ENCODE measurements around the gene PLA2G3. TPM values are rescaled to one million over a fixed set of nuclear protein-coding genes. Genes with fewer than 3 reads are reported as not detected.

PLA2G3 gene
- total and polyA plus RNA-seq, 5 donors from 2014 or later = not detected

DNA sequence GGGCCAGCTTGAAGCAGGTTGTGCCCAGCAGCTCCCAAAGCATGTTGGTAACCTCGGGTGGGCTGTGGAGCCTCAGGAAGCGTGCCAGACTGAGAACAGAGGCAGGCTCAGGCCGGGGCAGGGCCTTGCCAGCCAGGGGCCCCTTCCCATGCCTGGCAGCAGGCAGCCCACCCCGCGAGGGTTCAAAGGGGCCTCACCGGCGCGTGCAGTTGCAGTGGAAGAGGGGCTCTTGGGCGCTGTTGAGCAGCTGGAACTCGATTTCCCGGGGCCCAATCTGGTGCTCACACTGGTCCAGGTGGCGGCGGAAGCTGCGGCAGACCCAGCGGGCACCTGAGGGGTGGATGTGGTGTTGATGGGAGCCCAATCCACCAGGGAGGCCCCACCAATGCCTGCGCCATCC lies 3.6 kb downstream of the PLA2G3 start:
- Histone ChIP-seq H3K36me3 (ENCODE audit: control insufficient read depth, insufficient read depth, low read length) (no peaks in the 10 kb centered on the region), H3K27ac (ENCODE audit: insufficient read depth, low read length, poor library complexity, severe bottlenecking) (no peak overlapping the region), H3K4me3 (ENCODE audit: low read depth, low read length) (no peak overlapping the region), H3K9me3 (ENCODE audit: control insufficient read depth in 2 of 2, low read length in 2 of 2) (no peaks in the 10 kb centered on the region), H3K4me1 (ENCODE audit: control insufficient read depth, insufficient read depth, low read length, poor library complexity, severe bottlenecking) (no peaks in the 10 kb centered on the region), H3K27me3 (ENCODE audit: control insufficient read depth, insufficient read depth, low read length) (no peaks in the 10 kb centered on the region)
- H3K9me3 Mint-ChIP-seq = no peaks in the 10 kb centered on the region
- DNase-seq (no peak), ATAC-seq (ENCODE audit: low read depth in 2 of 2) (no peak)
- no peak overlapping the region for H3K27ac Mint-ChIP-seq
- H3K36me3 Mint-ChIP-seq = no peaks in the 10 kb centered on the region
- no peak overlapping the region for H3K4me3 Mint-ChIP-seq
- H3K4me1 Mint-ChIP-seq = no peaks in the 10 kb centered on the region
- no peaks in the 10 kb centered on the region for H3K27me3 Mint-ChIP-seq

DNA sequence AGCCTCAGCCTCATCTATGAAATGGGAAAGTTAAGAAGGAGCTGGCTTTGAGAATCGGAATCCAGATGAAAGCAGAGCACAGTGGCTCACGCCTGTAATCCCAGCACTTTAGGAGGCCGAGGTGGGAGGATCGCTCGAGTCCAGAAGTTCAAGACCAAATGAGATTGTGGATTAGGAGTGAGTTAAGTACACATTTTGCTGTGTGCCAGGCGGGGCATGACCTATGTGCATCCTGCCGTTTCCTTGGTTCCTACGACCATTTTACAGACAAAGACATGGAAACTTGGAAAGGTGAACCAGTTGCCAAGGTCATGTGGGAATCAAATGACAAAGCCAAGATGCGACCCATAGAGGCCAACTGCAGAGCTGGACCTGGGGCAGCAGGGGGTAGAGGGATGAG lies 4.2 kb downstream of the PLA2G3 start:
- no peaks in the 10 kb centered on the region for H3K27me3 Mint-ChIP-seq
- ATAC-seq (ENCODE audit: low read depth in 2 of 2) = no peak
- DNase-seq = no peak
- Histone ChIP-seq H3K9me3 (ENCODE audit: control insufficient read depth in 2 of 2, low read length in 2 of 2) (no peaks in the 10 kb centered on the region), H3K27ac (ENCODE audit: insufficient read depth, low read length, poor library complexity, severe bottlenecking) (no peak overlapping the region), H3K4me3 (ENCODE audit: low read depth, low read length) (no peak overlapping the region), H3K4me1 (ENCODE audit: control insufficient read depth, insufficient read depth, low read length, poor library complexity, severe bottlenecking) (no peaks in the 10 kb centered on the region), H3K27me3 (ENCODE audit: control insufficient read depth, insufficient read depth, low read length) (no peaks in the 10 kb centered on the region), H3K36me3 (ENCODE audit: control insufficient read depth, insufficient read depth, low read length) (no peaks in the 10 kb centered on the region)
- H3K36me3 Mint-ChIP-seq = no peaks in the 10 kb centered on the region
- H3K4me1 Mint-ChIP-seq = no peaks in the 10 kb centered on the region
- H3K9me3 Mint-ChIP-seq = no peaks in the 10 kb centered on the region
- no peak overlapping the region for H3K4me3 Mint-ChIP-seq
- peak overlapping the region in 1 of 3 donors; percentile 26 for H3K27ac Mint-ChIP-seq

DNA sequence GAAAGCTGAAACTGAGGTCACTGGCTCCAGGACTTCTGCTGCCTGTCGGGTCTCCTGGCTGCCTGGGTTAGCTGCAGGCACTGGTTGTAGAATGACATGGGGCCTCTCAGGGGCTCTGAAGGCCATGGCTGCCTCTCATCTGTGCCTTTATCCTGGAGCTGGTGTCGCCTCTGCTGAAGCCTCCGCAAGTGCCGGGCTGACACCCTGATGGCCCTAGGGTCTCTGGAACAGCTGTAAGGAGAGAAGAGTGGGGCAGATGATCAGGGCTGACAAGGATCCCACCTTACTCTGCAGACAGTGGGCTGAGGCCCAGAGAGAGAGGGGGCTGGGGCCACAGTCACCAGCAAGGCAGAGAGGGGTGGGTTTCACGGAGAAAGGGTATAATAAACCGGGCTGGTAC lies 4.6 kb downstream of the PLA2G3 start:
- no peak overlapping the region for H3K27ac ChIP-seq (ENCODE audit: insufficient read depth, low read length, poor library complexity, severe bottlenecking)
- no peaks in the 10 kb centered on the region for H3K4me1 Mint-ChIP-seq
- no peaks in the 10 kb centered on the region for H3K27me3 ChIP-seq (ENCODE audit: control insufficient read depth, insufficient read depth, low read length)
- H3K4me3 ChIP-seq (ENCODE audit: low read depth, low read length) = no peak overlapping the region
- H3K4me1 ChIP-seq (ENCODE audit: control insufficient read depth, insufficient read depth, low read length, poor library complexity, severe bottlenecking) = no peaks in the 10 kb centered on the region
- H3K4me3 Mint-ChIP-seq = no peak overlapping the region
- peak overlapping the region in 1 of 3 donors; percentile 26 for H3K27ac Mint-ChIP-seq
- no peaks in the 10 kb centered on the region for H3K27me3 Mint-ChIP-seq
- H3K9me3 Mint-ChIP-seq = no peaks in the 10 kb centered on the region
- no peaks in the 10 kb centered on the region for H3K36me3 Mint-ChIP-seq
- no peaks in the 10 kb centered on the region for H3K36me3 ChIP-seq (ENCODE audit: control insufficient read depth, insufficient read depth, low read length)
- H3K9me3 ChIP-seq (ENCODE audit: control insufficient read depth in 2 of 2, low read length in 2 of 2) = no peaks in the 10 kb centered on the region
- ATAC-seq (ENCODE audit: low read depth in 2 of 2) (no peak), DNase-seq (no peak)

DNA sequence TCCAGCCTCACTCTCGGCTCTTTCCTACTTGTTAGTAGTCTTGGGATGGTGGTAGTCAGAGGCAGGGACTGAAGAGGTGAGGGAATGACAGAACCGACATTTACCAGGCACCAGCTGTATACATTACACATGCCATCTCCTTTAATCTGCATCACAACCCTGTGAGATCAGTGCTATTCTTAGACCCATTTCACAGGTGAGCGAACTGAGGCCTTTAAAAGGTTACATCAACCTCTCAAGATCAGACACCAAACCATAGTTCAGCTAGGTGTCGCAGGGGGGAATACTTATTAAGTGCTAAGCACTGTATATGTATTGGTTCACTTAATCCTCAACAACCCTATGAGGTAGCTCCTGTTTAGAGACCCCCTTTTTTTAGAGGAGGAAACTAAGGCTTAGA lies 5.6 kb downstream of the PLA2G3 start:
- H3K4me1 ChIP-seq (ENCODE audit: control insufficient read depth, insufficient read depth, low read length, poor library complexity, severe bottlenecking) = no peaks in the 10 kb centered on the region
- no peaks in the 10 kb centered on the region for H3K9me3 ChIP-seq (ENCODE audit: control insufficient read depth in 2 of 2, low read length in 2 of 2)
- Mint-ChIP-seq H3K9me3 (no peaks in the 10 kb centered on the region), H3K4me3 (no peak overlapping the region), H3K27ac (no peak overlapping the region), H3K4me1 (no peaks in the 10 kb centered on the region), H3K36me3 (no peaks in the 10 kb centered on the region), H3K27me3 (no peaks in the 10 kb centered on the region)
- ATAC-seq (ENCODE audit: low read depth in 2 of 2) (no peak), DNase-seq (no peak)
- no peak overlapping the region for H3K4me3 ChIP-seq (ENCODE audit: low read depth, low read length)
- H3K27ac ChIP-seq (ENCODE audit: insufficient read depth, low read length, poor library complexity, severe bottlenecking) = no peak overlapping the region
- H3K27me3 ChIP-seq (ENCODE audit: control insufficient read depth, insufficient read depth, low read length) = no peaks in the 10 kb centered on the region
- no peaks in the 10 kb centered on the region for H3K36me3 ChIP-seq (ENCODE audit: control insufficient read depth, insufficient read depth, low read length)

DNA sequence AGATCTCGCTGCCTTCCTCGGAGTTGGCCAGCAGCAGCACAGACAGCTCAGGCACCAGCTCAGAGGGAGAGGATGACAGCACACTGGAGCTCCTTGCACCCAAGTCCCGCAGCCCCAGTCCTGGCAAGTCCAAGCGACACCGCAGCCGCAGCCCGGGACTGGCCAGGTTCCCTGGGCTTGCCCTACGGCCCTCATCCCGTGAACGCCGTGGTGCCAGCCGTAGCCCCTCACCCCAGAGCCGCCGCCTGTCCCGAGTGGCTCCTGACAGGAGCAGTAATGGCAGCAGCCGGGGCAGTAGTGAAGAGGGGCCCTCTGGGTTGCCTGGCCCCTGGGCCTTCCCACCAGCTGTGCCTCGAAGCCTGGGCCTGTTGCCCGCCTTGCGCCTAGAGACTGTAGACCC lies 6.4 kb downstream of the PLA2G3 start:
- H3K9me3 Mint-ChIP-seq = no peaks in the 10 kb centered on the region
- no peaks in the 10 kb centered on the region for H3K9me3 ChIP-seq (ENCODE audit: control insufficient read depth in 2 of 2, low read length in 2 of 2)
- no peak for DNase-seq

DNA sequence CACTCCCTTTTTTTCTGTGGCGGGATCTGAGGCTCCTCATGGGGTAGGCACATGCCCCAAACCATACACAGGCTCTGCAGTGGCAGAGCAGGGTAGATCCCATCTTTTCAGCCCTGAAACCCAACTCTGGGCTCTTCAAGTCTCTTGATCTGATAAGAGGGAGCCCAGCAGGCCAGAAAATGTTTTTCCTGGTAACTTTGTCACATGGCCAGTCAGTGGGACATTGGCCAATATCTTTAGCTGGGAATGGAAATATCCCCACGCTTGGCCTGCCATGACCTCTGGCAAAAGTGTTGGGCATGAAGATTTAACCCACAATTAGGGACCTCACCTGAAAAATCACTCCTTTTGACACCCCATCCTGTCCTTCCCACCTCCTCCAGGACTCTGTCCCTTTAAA lies 9.4 kb downstream of the PLA2G3 start:
- Histone ChIP-seq H3K27me3 (ENCODE audit: control insufficient read depth, insufficient read depth, low read length) (no peaks in the 10 kb centered on the region), H3K4me1 (ENCODE audit: control insufficient read depth, insufficient read depth, low read length, poor library complexity, severe bottlenecking) (no peaks in the 10 kb centered on the region), H3K4me3 (ENCODE audit: low read depth, low read length) (no peak overlapping the region), H3K27ac (ENCODE audit: insufficient read depth, low read length, poor library complexity, severe bottlenecking) (no peak overlapping the region), H3K9me3 (ENCODE audit: control insufficient read depth in 2 of 2, low read length in 2 of 2) (no peaks in the 10 kb centered on the region), H3K36me3 (ENCODE audit: control insufficient read depth, insufficient read depth, low read length) (no peaks in the 10 kb centered on the region)
- DNase-seq (no peak), ATAC-seq (ENCODE audit: low read depth in 2 of 2) (no peak)
- Mint-ChIP-seq H3K4me1 (peaks cover 0 to 3% (median 0%) of the 10 kb centered on the region in 4 donors), H3K4me3 (no peak overlapping the region), H3K27me3 (no peaks in the 10 kb centered on the region), H3K9me3 (no peaks in the 10 kb centered on the region), H3K27ac (no peak overlapping the region), H3K36me3 (no peaks in the 10 kb centered on the region)

More for the DNA sequence above, 6.4 kb downstream of the PLA2G3 start:
- Histone ChIP-seq H3K4me3 (ENCODE audit: low read depth, low read length) (no peak overlapping the region), H3K4me1 (ENCODE audit: control insufficient read depth, insufficient read depth, low read length, poor library complexity, severe bottlenecking) (no peaks in the 10 kb centered on the region), H3K27me3 (ENCODE audit: control insufficient read depth, insufficient read depth, low read length) (no peaks in the 10 kb centered on the region), H3K27ac (ENCODE audit: insufficient read depth, low read length, poor library complexity, severe bottlenecking) (no peak overlapping the region), H3K36me3 (ENCODE audit: control insufficient read depth, insufficient read depth, low read length) (no peaks in the 10 kb centered on the region)
- ATAC-seq (ENCODE audit: low read depth in 2 of 2) = no peak
- no peaks in the 10 kb centered on the region for H3K36me3 Mint-ChIP-seq
- H3K27ac Mint-ChIP-seq = no peak overlapping the region
- H3K27me3 Mint-ChIP-seq = no peaks in the 10 kb centered on the region
- H3K4me1 Mint-ChIP-seq = no peaks in the 10 kb centered on the region
- no peak overlapping the region for H3K4me3 Mint-ChIP-seq

DNA sequence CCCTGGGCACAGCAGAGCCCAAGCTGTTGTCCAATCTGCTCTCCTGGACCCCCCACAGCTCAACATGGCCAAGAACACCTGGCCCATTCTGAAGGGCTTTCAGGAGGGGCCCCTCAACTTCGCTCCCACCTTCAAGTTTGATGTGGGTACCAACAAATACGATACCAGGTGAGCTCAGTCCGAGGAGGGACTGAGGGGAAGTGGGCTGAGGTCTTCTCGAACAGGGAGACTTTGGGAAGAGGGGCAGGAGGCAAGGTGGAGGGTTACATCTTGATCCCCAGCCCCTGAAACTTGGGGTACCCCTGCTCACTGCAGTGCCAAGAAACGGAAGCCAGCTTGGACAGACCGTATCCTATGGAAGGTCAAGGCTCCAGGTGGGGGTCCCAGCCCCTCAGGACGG lies 12.2 kb downstream of the PLA2G3 start:
- Mint-ChIP-seq H3K4me1 (peaks cover 0 to 3% (median 0%) of the 10 kb centered on the region in 4 donors), H3K27me3 (peaks cover 4% of the 10 kb centered on the region), H3K9me3 (no peaks in the 10 kb centered on the region), H3K36me3 (no peaks in the 10 kb centered on the region), H3K27ac (peak overlapping the region in 1 of 3 donors; percentile 32), H3K4me3 (no peak overlapping the region)
- Histone ChIP-seq H3K9me3 (ENCODE audit: control insufficient read depth in 2 of 2, low read length in 2 of 2) (no peaks in the 10 kb centered on the region), H3K27me3 (ENCODE audit: control insufficient read depth, insufficient read depth, low read length) (no peaks in the 10 kb centered on the region), H3K27ac (ENCODE audit: insufficient read depth, low read length, poor library complexity, severe bottlenecking) (no peak overlapping the region), H3K4me1 (ENCODE audit: control insufficient read depth, insufficient read depth, low read length, poor library complexity, severe bottlenecking) (no peaks in the 10 kb centered on the region), H3K4me3 (ENCODE audit: low read depth, low read length) (no peak overlapping the region), H3K36me3 (ENCODE audit: control insufficient read depth, insufficient read depth, low read length) (no peaks in the 10 kb centered on the region)
- ATAC-seq (ENCODE audit: low read depth in 2 of 2) (no peak), DNase-seq (no peak)

DNA sequence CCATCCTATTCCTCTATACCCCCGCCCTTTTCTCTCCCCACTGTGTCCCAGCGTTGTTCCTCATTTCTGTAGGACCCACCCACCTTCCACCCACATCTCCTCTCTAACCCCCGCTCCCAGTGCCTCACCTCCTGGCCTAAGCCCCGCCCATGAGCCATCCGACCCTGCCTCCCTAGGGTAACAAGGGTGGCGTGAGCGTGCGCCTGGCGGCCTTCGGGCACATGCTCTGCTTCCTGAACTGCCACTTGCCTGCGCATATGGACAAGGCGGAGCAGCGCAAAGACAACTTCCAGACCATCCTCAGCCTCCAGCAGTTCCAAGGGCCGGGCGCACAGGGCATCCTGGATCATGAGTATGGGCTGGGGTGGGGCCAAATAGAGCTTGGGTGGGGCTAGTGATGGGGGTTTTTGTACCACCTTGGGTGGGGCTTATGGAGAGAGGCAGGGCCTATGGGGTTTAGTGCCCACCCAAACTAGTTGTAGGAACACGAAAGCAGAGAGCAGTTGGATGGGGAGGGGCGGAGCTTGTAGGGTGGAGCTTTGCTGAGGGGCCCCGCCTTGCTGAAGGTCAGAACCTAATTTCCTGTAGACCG lies 13.0 kb downstream of the PLA2G3 start:
- Histone ChIP-seq H3K27me3 (ENCODE audit: control insufficient read depth, insufficient read depth, low read length) (no peaks in the 10 kb centered on the region), H3K27ac (ENCODE audit: insufficient read depth, low read length, poor library complexity, severe bottlenecking) (no peak overlapping the region), H3K36me3 (ENCODE audit: control insufficient read depth, insufficient read depth, low read length) (no peaks in the 10 kb centered on the region), H3K9me3 (ENCODE audit: control insufficient read depth in 2 of 2, low read length in 2 of 2) (no peaks in the 10 kb centered on the region), H3K4me1 (ENCODE audit: control insufficient read depth, insufficient read depth, low read length, poor library complexity, severe bottlenecking) (no peaks in the 10 kb centered on the region), H3K4me3 (ENCODE audit: low read depth, low read length) (no peak overlapping the region)
- H3K9me3 Mint-ChIP-seq = no peaks in the 10 kb centered on the region
- DNase-seq (no peak), ATAC-seq (ENCODE audit: low read depth in 2 of 2) (no peak)
- no peaks in the 10 kb centered on the region for H3K36me3 Mint-ChIP-seq
- H3K4me3 Mint-ChIP-seq = no peak overlapping the region
- H3K4me1 Mint-ChIP-seq = peaks cover 0 to 3% (median 0%) of the 10 kb centered on the region in 4 donors
- H3K27ac Mint-ChIP-seq = no peak overlapping the region
- peaks cover 4% of the 10 kb centered on the region for H3K27me3 Mint-ChIP-seq

Data from CD4-positive, CD25-positive, alpha-beta regulatory T cell (primary cell).